ENCODE results near the gene IL4I1. TPM values are rescaled to one million over a fixed set of nuclear protein-coding genes. Genes with fewer than 3 reads are reported as not detected.

Gene IL4I1
- polyA plus RNA-seq, 1 donor from 2014 or later = 0.39 TPM

GRCh38 chr19:49894879-49895565 is 1.7 kb downstream of the IL4I1 start:
- H3K9me3 Mint-ChIP-seq = no peaks in the 10 kb centered on the region
- H3K4me3 Mint-ChIP-seq = no peak overlapping the region
- H3K4me1 Mint-ChIP-seq = peaks cover 19 to 28% (median 19%) of the 10 kb centered on the region in 3 donors
- peak overlapping the region in 2 of 3 donors; percentile 42 to 77 for H3K27ac Mint-ChIP-seq
- peaks cover 4% of the 10 kb centered on the region for H3K27me3 Mint-ChIP-seq
- H3K36me3 Mint-ChIP-seq = no peaks in the 10 kb centered on the region

- H3K27ac Mint-ChIP-seq = no peak overlapping the region
- H3K4me1 Mint-ChIP-seq = peaks cover 19 to 29% (median 19%) of the 10 kb centered on the region in 3 donors
- peaks cover 4% of the 10 kb centered on the region for H3K27me3 Mint-ChIP-seq
- no peaks in the 10 kb centered on the region for H3K36me3 Mint-ChIP-seq
- no peaks in the 10 kb centered on the region for H3K9me3 Mint-ChIP-seq
- H3K4me3 Mint-ChIP-seq = no peak overlapping the region
Observed at GRCh38 chr19:49894011-49894664, 2.5 kb downstream of the IL4I1 start.

GRCh38 chr19:49892716-49893115 is 4.0 kb downstream of the IL4I1 start:
- no peaks in the 10 kb centered on the region for H3K36me3 Mint-ChIP-seq
- peak overlapping the region in 1 of 4 donors; percentile 11 for H3K4me3 Mint-ChIP-seq
- no peaks in the 10 kb centered on the region for H3K9me3 Mint-ChIP-seq
- H3K27ac Mint-ChIP-seq = no peak overlapping the region
- H3K4me1 Mint-ChIP-seq = peaks cover 16 to 27% (median 17%) of the 10 kb centered on the region in 3 donors
- H3K27me3 Mint-ChIP-seq = peaks cover 4% of the 10 kb centered on the region

- Mint-ChIP-seq H3K36me3 (no peaks in the 10 kb centered on the region), H3K27me3 (peaks cover 2% of the 10 kb centered on the region), H3K9me3 (no peaks in the 10 kb centered on the region), H3K4me3 (peak overlapping the region in 3 of 4 donors; percentile 9 to 65 (median 50)), H3K4me1 (peaks cover 4 to 16% (median 5%) of the 10 kb centered on the region in 3 donors), H3K27ac (peak overlapping the region in 1 of 3 donors; percentile 69)
Observed at GRCh38 chr19:49891393-49891792, 5.3 kb downstream of the IL4I1 start.

- Mint-ChIP-seq H3K4me3 (peak overlapping the region; percentile 63 to 91 (median 80)), H3K27ac (peak overlapping the region in 2 of 3 donors; percentile 69 to 76), H3K9me3 (no peaks in the 10 kb centered on the region), H3K4me1 (peaks cover 0 to 13% (median 4%) of the 10 kb centered on the region in 3 donors), H3K36me3 (no peaks in the 10 kb centered on the region), H3K27me3 (no peaks in the 10 kb centered on the region)
Observed at GRCh38 chr19:49890349-49891311, 6.1 kb downstream of the IL4I1 start.

GRCh38 chr19:49889687-49890348 is 6.9 kb downstream of the IL4I1 start:
- Mint-ChIP-seq H3K36me3 (no peaks in the 10 kb centered on the region), H3K27ac (peak overlapping the region in 1 of 3 donors; percentile 76), H3K4me3 (peak overlapping the region; percentile 63 to 91 (median 80)), H3K9me3 (no peaks in the 10 kb centered on the region), H3K4me1 (peaks cover 0 to 9% (median 4%) of the 10 kb centered on the region in 3 donors), H3K27me3 (no peaks in the 10 kb centered on the region)

GRCh38 chr19:49889038-49889686 is 7.5 kb downstream of the IL4I1 start:
- H3K4me1 Mint-ChIP-seq = peaks cover 0 to 9% (median 4%) of the 10 kb centered on the region in 3 donors
- H3K36me3 Mint-ChIP-seq = no peaks in the 10 kb centered on the region
- no peaks in the 10 kb centered on the region for H3K27me3 Mint-ChIP-seq
- H3K4me3 Mint-ChIP-seq = peak overlapping the region in 2 of 4 donors; percentile 17 to 87
- H3K9me3 Mint-ChIP-seq = no peaks in the 10 kb centered on the region
- peak overlapping the region in 2 of 3 donors; percentile 32 to 81 for H3K27ac Mint-ChIP-seq

- Mint-ChIP-seq H3K4me1 (peaks cover 0 to 9% (median 4%) of the 10 kb centered on the region in 3 donors), H3K27ac (peak overlapping the region in 2 of 3 donors; percentile 32 to 81), H3K27me3 (no peaks in the 10 kb centered on the region), H3K4me3 (peak overlapping the region in 1 of 4 donors; percentile 87), H3K9me3 (no peaks in the 10 kb centered on the region), H3K36me3 (no peaks in the 10 kb centered on the region)
Observed at GRCh38 chr19:49888510-49888824, 8.2 kb downstream of the IL4I1 start.

- Mint-ChIP-seq H3K9me3 (no peaks in the 10 kb centered on the region), H3K4me3 (no peak overlapping the region), H3K27me3 (no peaks in the 10 kb centered on the region), H3K4me1 (peaks cover 0 to 9% (median 4%) of the 10 kb centered on the region in 3 donors), H3K36me3 (peaks cover 2% of the 10 kb centered on the region), H3K27ac (peak overlapping the region in 1 of 3 donors; percentile 32)
Observed at GRCh38 chr19:49887665-49888509, 8.8 kb downstream of the IL4I1 start.

GRCh38 chr19:49887037-49887664 is 9.5 kb downstream of the IL4I1 start:
- Mint-ChIP-seq H3K27me3 (no peaks in the 10 kb centered on the region), H3K4me3 (no peak overlapping the region), H3K4me1 (peaks cover 0 to 9% (median 4%) of the 10 kb centered on the region in 3 donors)

GRCh38 chr19:49884760-49885159 is 11.9 kb downstream of the IL4I1 start:
- Mint-ChIP-seq H3K36me3 (peaks cover 2% of the 10 kb centered on the region), H3K27ac (no peak overlapping the region), H3K9me3 (no peaks in the 10 kb centered on the region), H3K27me3 (no peaks in the 10 kb centered on the region), H3K4me1 (peaks cover 0 to 2% (median 0%) of the 10 kb centered on the region in 3 donors), H3K4me3 (no peak overlapping the region)

More at GRCh38 chr19:49887037-49887664, 9.5 kb downstream of the IL4I1 start:
- H3K9me3 Mint-ChIP-seq = no peaks in the 10 kb centered on the region
- H3K36me3 Mint-ChIP-seq = peaks cover 2% of the 10 kb centered on the region
- H3K27ac Mint-ChIP-seq = no peak overlapping the region

GRCh38 chr19:49884109-49884508 is 12.6 kb downstream of the IL4I1 start:
- H3K4me1 Mint-ChIP-seq = peaks cover 0 to 3% (median 0%) of the 10 kb centered on the region in 3 donors
- no peaks in the 10 kb centered on the region for H3K27me3 Mint-ChIP-seq
- no peak overlapping the region for H3K4me3 Mint-ChIP-seq
- H3K27ac Mint-ChIP-seq = no peak overlapping the region
- peaks cover 2% of the 10 kb centered on the region for H3K36me3 Mint-ChIP-seq
- no peaks in the 10 kb centered on the region for H3K9me3 Mint-ChIP-seq

GRCh38 chr19:49883094-49883493 is 13.6 kb downstream of the IL4I1 start:
- H3K4me1 Mint-ChIP-seq = peaks cover under 1 to 10% (median 3%) of the 10 kb centered on the region in 3 donors
- no peak overlapping the region for H3K4me3 Mint-ChIP-seq
- H3K9me3 Mint-ChIP-seq = no peaks in the 10 kb centered on the region
- H3K36me3 Mint-ChIP-seq = peaks cover 4% of the 10 kb centered on the region
- peak overlapping the region in 1 of 3 donors; percentile 86 for H3K27ac Mint-ChIP-seq
- peaks cover under 1% of the 10 kb centered on the region for H3K27me3 Mint-ChIP-seq

All from IgD-negative memory B cell (primary cell).